Thoracic aorta (tissue), 2 donors: ENCODE data around the gene GIPC1. TPM values are rescaled to one million over a fixed set of nuclear protein-coding genes. Genes with fewer than 3 reads are reported as not detected.
A peak's percentile ranks its signal among the peaks of the same experiment; 100 is the strongest.
"Not testable (repeated sequence)": the region's sequence is repeated elsewhere in the genome, so short reads cannot be mapped to it uniquely, and the experiment has no call there.

ENCODE experiments used
- ATAC-seq: fragments of 150-250 bp; one replicate; pipeline ENCODE4 v1.8.0; 2017; ENCODE audit warnings: low read depth; ENCODE audit not compliant: insufficient number of reproducible peaks, low FRiP score
- DNase-seq: peaks from one replicate; pipeline ENCODE4 v3.0.0-alpha.2; 2020; ENCODE audit warnings: low spot score
- H3K27ac ChIP-seq, 2 donors: fragments of 200-600 bp; sonication (generic); 1 replicate in 1 of 2; 2 replicates in 1 of 2; pipeline ENCODE4 v1.5.1; 2016; ENCODE audit warnings: mild to moderate bottlenecking in 2 of 2, moderate library complexity in 2 of 2
- H3K27me3 ChIP-seq: fragments of 200-600 bp; sonication (generic); replicated peaks from 2 replicates; pipeline ENCODE4 v1.6.0; 2016; ENCODE audit warnings: mild to moderate bottlenecking; ENCODE audit not compliant: insufficient read depth
- H3K36me3 ChIP-seq: fragments of 200-600 bp; sonication (generic); one replicate; pipeline ENCODE4 v1.5.1; 2016
- H3K4me1 ChIP-seq, 2 donors: fragments of 200-600 bp; sonication (generic); 1 replicate in 1 of 2; 2 replicates in 1 of 2; pipeline versions ENCODE4 v1.5.1 to v1.6.0; 2016; ENCODE audit warnings: low read depth in 2 of 2, mild to moderate bottlenecking in 1 of 2; ENCODE audit not compliant: control insufficient read depth in 1 of 2
- H3K4me3 ChIP-seq: fragments of 200-600 bp; sonication (generic); 2 replicates; pipeline ENCODE4 v1.5.1; 2016; ENCODE audit warnings: mild to moderate bottlenecking
- H3K9me3 ChIP-seq: fragments of 200-600 bp; sonication (generic); 2 replicates; pipeline ENCODE4 v1.5.1; 2016
- total RNA-seq, 2 donors: library from RNA; depleted of rRNA; stranded (reverse); fragments of >200 nt; gene quantifications; one replicate each; pipeline versions ENCODE4 v1.1.0 to v1.2.3, GENCODE V29; 2016
- TF ChIP-seq, protein P1 (sequence below): fragments of 200-600 bp; sonication (generic); IDR thresholded peaks from one replicate; pipeline ENCODE4 v1.5.1; 2019; ENCODE audit warnings: antibody characterized with exemption

Gene GIPC1
- total RNA-seq, 2 donors from 2014 or later: 56.4 to 77.8 TPM

DNA sequence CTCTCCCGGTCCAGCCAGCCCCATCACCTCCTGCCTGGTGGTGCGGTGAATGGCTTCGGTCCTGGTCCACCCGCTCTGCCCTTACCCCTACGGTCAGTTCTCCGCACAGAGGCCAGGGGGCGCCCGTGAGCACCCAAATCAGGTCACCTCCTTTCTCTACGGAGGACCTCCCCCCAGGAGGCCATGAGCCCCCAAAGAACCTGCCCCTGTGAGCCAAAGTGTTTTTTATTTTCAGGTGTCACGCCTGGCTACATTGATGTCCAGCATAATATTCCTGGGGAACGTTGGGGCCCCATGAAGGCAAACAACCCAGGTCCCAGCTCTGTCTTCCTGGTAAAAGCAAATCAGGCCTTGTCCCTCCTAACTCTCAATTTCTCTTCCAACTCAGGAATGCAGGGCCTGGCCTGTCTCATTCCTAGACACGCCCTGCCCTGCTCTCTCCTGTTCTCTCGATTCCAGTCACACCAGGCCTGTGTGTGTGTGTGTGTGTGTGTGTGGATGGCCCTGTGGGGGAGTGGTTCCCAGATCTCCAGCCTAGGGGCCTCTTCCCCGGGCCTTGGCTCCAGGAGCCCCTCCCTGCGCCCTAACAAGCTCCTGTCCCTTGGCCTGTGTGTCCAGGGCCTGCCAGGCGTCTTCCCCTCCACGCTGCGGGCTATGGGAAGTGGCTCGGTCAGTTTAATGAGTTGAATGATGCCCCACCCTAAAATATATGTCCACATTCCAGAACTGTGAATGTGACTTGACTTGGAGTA is 9.7 kb upstream of the GIPC1 start:
- no peaks in the 10 kb centered on the region for H3K4me1 ChIP-seq
- H3K27ac ChIP-seq: no peak overlapping the region
- no peaks in the 10 kb centered on the region for H3K36me3 ChIP-seq
- no peaks in the 10 kb centered on the region for H3K27me3 ChIP-seq
- no peak for DNase-seq
- no peak for ATAC-seq
- TF ChIP-seq, protein P1, sequence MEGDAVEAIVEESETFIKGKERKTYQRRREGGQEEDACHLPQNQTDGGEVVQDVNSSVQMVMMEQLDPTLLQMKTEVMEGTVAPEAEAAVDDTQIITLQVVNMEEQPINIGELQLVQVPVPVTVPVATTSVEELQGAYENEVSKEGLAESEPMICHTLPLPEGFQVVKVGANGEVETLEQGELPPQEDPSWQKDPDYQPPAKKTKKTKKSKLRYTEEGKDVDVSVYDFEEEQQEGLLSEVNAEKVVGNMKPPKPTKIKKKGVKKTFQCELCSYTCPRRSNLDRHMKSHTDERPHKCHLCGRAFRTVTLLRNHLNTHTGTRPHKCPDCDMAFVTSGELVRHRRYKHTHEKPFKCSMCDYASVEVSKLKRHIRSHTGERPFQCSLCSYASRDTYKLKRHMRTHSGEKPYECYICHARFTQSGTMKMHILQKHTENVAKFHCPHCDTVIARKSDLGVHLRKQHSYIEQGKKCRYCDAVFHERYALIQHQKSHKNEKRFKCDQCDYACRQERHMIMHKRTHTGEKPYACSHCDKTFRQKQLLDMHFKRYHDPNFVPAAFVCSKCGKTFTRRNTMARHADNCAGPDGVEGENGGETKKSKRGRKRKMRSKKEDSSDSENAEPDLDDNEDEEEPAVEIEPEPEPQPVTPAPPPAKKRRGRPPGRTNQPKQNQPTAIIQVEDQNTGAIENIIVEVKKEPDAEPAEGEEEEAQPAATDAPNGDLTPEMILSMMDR: peak; percentile 32
- H3K4me3 ChIP-seq: no peak overlapping the region
- H3K9me3 ChIP-seq: no peaks in the 10 kb centered on the region

DNA sequence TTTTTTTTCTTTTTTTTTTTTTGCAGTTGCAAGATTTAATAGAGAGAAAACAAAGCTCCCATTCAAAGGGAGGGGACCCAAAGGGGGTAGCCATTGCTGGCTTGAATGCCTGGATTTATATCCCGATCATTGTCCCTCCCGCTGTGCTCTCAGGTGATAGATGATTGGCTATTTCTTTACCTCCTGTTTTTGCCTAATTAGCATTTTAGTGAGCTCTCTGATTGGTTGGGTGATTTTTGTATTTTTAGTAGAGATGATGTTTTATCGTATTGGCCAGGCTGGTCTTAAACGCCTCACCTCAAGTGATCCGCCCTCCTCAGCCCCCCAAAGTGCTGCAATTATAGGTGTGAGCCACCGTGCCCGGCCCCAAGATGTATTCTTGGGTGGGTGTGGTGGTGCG is 8.6 kb upstream of the GIPC1 start:
- H3K27ac ChIP-seq, DNase-seq, H3K4me1 ChIP-seq, ATAC-seq, H3K27me3 ChIP-seq, H3K36me3 ChIP-seq, H3K9me3 ChIP-seq, H3K4me3 ChIP-seq: not testable (repeated sequence)

DNA sequence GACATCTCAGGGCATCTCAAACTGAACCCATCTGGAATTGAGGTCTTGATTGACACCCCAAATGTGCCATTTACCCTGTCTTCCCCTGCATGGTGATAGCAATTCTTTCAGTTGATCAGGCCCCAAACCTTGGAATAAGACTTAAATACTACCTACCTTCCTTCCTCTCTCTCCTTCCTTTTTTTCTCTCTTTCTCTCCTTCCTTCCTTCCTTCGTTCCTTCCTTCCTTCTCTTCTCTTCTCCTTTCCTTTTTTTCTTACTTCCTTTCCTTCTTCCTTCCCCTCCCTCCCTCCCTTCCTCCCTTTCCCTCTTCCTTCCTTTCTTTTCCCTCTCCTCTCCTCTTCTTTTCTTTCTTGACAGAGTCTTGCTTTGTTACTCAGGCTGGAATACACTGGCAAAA is 7.4 kb upstream of the GIPC1 start:
- Histone ChIP-seq H3K4me3 (no peak overlapping the region), H3K4me1 (no peaks in the 10 kb centered on the region), H3K9me3 (no peaks in the 10 kb centered on the region), H3K36me3 (no peaks in the 10 kb centered on the region), H3K27me3 (no peaks in the 10 kb centered on the region), H3K27ac (no peak overlapping the region)
- ATAC-seq (no peak), DNase-seq (no peak)
- TF ChIP-seq, protein P1: no peak

DNA sequence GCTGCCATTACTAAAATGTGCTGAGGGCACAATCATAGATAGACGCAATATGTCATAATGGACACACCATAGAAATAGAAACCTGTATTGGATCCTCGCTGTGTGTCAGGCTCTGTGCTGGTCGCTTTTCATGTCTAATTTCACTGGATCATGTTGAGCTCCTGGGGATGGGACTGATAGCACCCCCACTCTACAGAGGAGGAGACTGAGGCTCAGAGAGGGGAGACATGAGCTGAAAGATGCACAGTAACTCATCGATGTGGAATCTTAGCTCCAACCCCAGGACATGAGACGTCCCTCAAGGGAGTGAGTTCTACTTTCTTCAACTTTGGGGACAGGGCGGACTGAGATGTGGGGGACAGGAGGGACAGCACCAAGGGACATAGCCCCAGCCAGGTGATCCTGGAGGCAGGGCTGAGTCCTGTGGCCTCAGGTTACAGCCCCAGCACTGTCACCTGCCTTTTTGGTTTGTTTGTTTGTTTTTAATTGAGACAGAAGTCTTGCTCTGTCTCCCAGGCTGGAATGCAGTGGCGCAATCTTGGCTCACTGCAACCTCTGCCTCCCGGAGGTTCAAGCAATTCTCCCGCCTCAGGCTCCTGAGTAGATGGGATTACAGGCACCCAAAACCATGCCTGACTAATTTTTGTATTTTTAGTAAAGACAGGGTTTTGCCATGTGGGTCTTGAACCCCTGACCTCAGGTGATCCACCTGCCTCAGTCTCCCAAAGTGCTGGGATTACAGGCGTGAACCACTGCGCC is 6.6 kb upstream of the GIPC1 start:
- no peaks in the 10 kb centered on the region for H3K27me3 ChIP-seq
- H3K9me3 ChIP-seq: no peaks in the 10 kb centered on the region
- no peak for ATAC-seq
- H3K4me3 ChIP-seq: no peak overlapping the region
- TF ChIP-seq, protein P1: no peak
- peaks cover 0 to 4% of the 10 kb centered on the region in 2 donors for H3K4me1 ChIP-seq
- no peaks in the 10 kb centered on the region for H3K36me3 ChIP-seq
- H3K27ac ChIP-seq: no peak overlapping the region
- DNase-seq: no peak

DNA sequence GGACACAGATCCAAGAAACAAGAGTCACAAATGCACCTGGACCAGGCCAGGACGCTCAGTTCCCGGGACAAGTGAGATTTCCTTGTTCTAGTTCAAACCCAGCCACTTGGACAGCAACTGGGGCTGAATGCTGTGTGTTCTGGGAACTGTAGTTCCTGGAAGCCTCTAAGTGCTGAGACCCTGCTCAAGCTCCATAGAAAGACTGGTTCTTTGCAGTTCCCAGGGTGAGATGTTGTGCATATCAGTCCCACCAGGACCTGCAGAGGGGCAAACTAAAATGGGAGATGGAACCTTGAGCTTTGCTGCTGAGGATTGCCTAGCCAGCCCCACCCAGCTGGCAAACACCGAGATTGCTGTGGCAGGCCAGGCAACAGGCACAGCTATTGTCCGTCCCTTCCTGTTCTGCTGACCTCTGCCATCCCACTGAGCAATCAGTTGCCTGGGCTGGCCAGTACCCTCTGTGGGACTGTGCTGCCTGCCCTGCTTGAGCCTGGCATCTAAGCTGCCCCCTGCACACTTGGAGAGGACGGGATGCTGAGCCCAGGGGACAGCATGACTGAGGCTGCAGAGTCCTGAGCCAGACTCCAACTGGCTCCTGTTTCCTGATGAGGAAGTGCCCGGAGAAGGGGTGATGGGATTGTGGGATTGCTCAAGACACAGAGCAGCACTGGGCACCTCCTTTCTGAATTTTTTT is 1.4 kb upstream of the GIPC1 start:
- Histone ChIP-seq H3K9me3 (no peaks in the 10 kb centered on the region), H3K27ac (peak overlapping the region; percentile 14 to 47), H3K27me3 (no peaks in the 10 kb centered on the region), H3K4me1 (peaks cover 15 to 31% of the 10 kb centered on the region in 2 donors), H3K4me3 (no peak overlapping the region), H3K36me3 (no peaks in the 10 kb centered on the region)
- TF ChIP-seq, protein P1: no peak
- DNase-seq: no peak
- no peak for ATAC-seq
